HepG2 (cell line): Measurements from ENCODE around the gene RBM14. TPM values are rescaled to one million over a fixed set of nuclear protein-coding genes. Genes with fewer than 3 reads are reported as not detected.

ENCODE experiments used
- ELF1 ChIP-seq: sonication (generic); formaldehyde crosslinking; IDR thresholded peaks from 2 replicates; pipeline ENCODE4 v1.4.0; 2020; ENCODE audit warnings: missing genetic modification reagents
- GZF1 ChIP-seq: sonication (generic); formaldehyde crosslinking; IDR thresholded peaks from 2 replicates; pipeline ENCODE4 v1.5.1; 2020; ENCODE audit warnings: mild to moderate bottlenecking, missing genetic modification reagents
- HCFC1 ChIP-seq: fragments of 150-350 bp; IDR thresholded peaks from 2 replicates; pipeline ENCODE4 v1.6.1; 2014; ENCODE audit warnings: low read depth, low read length
- HMG20B ChIP-seq: conservative IDR thresholded peaks from 2 replicates; pipeline ENCODE4 v1.6.1; 2016; ENCODE audit warnings: missing genetic modification reagents, missing compliant biosample characterization
- HMGA1 ChIP-seq: sonication (generic); formaldehyde crosslinking; conservative IDR thresholded peaks from 2 replicates; pipeline ENCODE4 v1.4.0; 2020; ENCODE audit warnings: missing genetic modification reagents
- NBN ChIP-seq: fragments of 450-650 bp; conservative IDR thresholded peaks from 2 replicates; pipeline ENCODE4 v1.6.1; 2017
- REXO4 ChIP-seq: sonication (generic); formaldehyde crosslinking; IDR thresholded peaks from 2 replicates; pipeline ENCODE4 v1.8.0; 2022; ENCODE audit warnings: missing genetic modification reagents, mild to moderate bottlenecking, borderline replicate concordance
- SMARCE1 ChIP-seq: fragments of 450-650 bp; IDR thresholded peaks from 2 replicates; pipeline ENCODE4 v1.6.1; 2017; ENCODE audit warnings: borderline replicate concordance
- SNAI1 ChIP-seq: sonication (generic); formaldehyde crosslinking; IDR thresholded peaks from 2 replicates; pipeline ENCODE4 v1.5.0; 2020; ENCODE audit warnings: mild to moderate bottlenecking, missing genetic modification reagents, borderline replicate concordance
- ZNF138 ChIP-seq: sonication (generic); formaldehyde crosslinking; IDR thresholded peaks from 2 replicates; pipeline ENCODE4 v1.5.0; 2020; ENCODE audit warnings: mild to moderate bottlenecking, low read depth, missing genetic modification reagents
- ZNF282 ChIP-seq: fragments of 450-650 bp; IDR thresholded peaks from 2 replicates; pipeline ENCODE4 v1.6.1; 2018; ENCODE audit not compliant: partially characterized antibody
- ZNF333 ChIP-seq: sonication (generic); formaldehyde crosslinking; IDR thresholded peaks from 2 replicates; pipeline ENCODE4 v1.4.0; 2020; ENCODE audit warnings: mild to moderate bottlenecking, missing genetic modification reagents, borderline replicate concordance
- ZNF572 ChIP-seq: sonication (generic); formaldehyde crosslinking; IDR thresholded peaks from 2 replicates; pipeline ENCODE4 v1.5.1; 2020; ENCODE audit warnings: mild to moderate bottlenecking, missing genetic modification reagents
- ZNF737 ChIP-seq: sonication (generic); formaldehyde crosslinking; IDR thresholded peaks from 2 replicates; pipeline ENCODE4 v1.5.0; 2020; ENCODE audit warnings: missing genetic modification reagents, mild to moderate bottlenecking, borderline replicate concordance
- ZNF781 ChIP-seq: sonication (generic); formaldehyde crosslinking; IDR thresholded peaks from 2 replicates; pipeline ENCODE4 v1.5.1; 2020; ENCODE audit warnings: borderline replicate concordance, mild to moderate bottlenecking, missing genetic modification reagents; ENCODE audit errors: not compliant biosample characterization
- polyA plus RNA-seq, 8 experiments: library from polyadenylated mRNA; depleted of rRNA in 3 of 8; stranded (reverse) in 7 of 8; unstranded in 1 of 8; fragments of >200 nt; fragmentation: Illumina TruSeq in 4 of 8; extraction: Trizol in 4 of 8; gene quantifications; 2 replicates each; pipeline versions ENCODE4 v1.2.1 to v1.2.3, GENCODE V29; 2011 to 2016; ENCODE audit warnings: low read depth in 4 of 8, missing spikeins in 1 of 8, mixed read lengths in 1 of 8; ENCODE audit not compliant: insufficient read depth in 1 of 8
- total RNA-seq, 5 experiments: library from RNA; depleted of rRNA; stranded (reverse); fragments of >200 nt; fragmentation: Illumina TruSeq; extraction: Trizol; gene quantifications; 2 replicates each; pipeline ENCODE4 v1.2.3, GENCODE V29; 2016; ENCODE audit warnings: low read depth in 1 of 5
- TF ChIP-seq, protein P1 (sequence below): sonication (generic); formaldehyde crosslinking; IDR thresholded peaks from 2 replicates; pipeline ENCODE4 v1.4.0; 2020; ENCODE audit warnings: missing genetic modification reagents, borderline replicate concordance
- TF ChIP-seq, protein P2 (sequence below): sonication (generic); formaldehyde crosslinking; IDR thresholded peaks from 2 replicates; pipeline ENCODE4 v1.5.1; 2020; ENCODE audit warnings: missing genetic modification reagents, mild to moderate bottlenecking, borderline replicate concordance
- TF ChIP-seq, protein P3 (sequence below): sonication (generic); formaldehyde crosslinking; IDR thresholded peaks from 2 replicates; pipeline ENCODE4 v1.5.0; 2020; ENCODE audit warnings: mild to moderate bottlenecking, missing genetic modification reagents, borderline replicate concordance

RBM14 gene
- total and polyA plus RNA-seq, 2 of the 13 experiments (the other 11 are each of a cell fraction or from before 2014, with no cell fraction given) = 12.7 to 44.1 TPM

DNA sequence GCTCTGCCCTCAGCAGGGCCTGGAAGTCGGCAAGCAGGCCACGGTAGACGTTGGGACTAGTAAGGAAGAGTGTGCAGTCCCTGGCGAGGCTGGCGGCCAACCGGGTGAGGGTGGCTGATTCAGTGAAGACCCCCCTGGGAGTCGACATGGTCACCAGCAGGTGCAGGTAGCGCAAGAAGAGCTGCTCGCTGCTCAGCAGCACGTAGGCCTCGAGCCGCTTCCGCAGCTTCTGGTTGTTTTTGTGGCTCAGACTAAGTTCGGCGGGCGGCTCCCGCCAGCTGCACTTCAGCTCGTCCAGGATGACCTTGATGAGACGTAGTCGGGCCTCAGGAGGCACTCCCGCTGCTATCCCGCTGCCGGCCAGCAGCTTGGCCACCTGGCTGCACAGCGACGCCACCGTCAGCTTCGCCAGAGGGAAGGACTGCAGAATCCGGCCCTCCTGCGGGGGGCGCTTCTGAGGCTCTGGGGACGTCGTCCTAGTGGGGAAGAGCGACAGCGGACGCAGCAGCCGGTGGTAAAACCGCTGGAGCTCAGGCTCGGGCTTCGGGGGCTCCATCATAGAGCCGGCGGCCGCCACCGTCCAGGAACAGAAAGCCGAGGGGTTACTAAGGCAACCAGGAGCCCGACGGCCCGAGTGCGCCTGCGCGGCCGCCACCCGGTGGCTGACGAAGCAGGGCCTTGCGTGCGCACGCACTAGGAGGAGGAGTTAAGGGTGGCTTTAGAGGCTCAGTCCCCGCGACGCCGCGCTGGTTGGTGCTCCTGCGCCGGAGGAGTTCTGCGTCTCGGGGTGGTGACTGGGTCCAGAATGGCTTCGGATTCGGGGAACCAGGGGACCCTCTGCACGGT is 23.8 kb upstream of the RBM14 start, which contains the start of the genes CCDC87 and CCS (continued):
- TF ChIP-seq, protein P1, sequence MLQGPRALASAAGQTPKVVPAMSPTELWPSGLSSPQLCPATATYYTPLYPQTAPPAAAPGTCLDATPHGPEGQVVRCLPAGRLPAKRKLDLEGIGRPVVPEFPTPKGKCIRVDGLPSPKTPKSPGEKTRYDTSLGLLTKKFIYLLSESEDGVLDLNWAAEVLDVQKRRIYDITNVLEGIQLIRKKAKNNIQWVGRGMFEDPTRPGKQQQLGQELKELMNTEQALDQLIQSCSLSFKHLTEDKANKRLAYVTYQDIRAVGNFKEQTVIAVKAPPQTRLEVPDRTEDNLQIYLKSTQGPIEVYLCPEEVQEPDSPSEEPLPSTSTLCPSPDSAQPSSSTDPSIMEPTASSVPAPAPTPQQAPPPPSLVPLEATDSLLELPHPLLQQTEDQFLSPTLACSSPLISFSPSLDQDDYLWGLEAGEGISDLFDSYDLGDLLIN (CRISPR knock-in tag) = 0 out of 2 replicates have a peak, but pooled peaks have one; percentile 0
- TF ChIP-seq SNAI1 = peak; percentile 5; the same call in 1 of the 2 replicates
- TF ChIP-seq REXO4 (CRISPR knock-in tag) = no peak
- no peak for TF ChIP-seq ZNF737 (CRISPR knock-in tag)
- peak; percentile 17 for TF ChIP-seq ZNF781 (CRISPR knock-in tag)
- TF ChIP-seq GZF1 (CRISPR knock-in tag) = peak; percentile 76; the same call in 1 of the 2 replicates
- TF ChIP-seq NBN = no peak
- TF ChIP-seq ZNF282 = no peak
- peak; percentile 91; the same call in 1 of the 2 replicates for TF ChIP-seq ZNF138
- no peak for TF ChIP-seq ZNF333 (CRISPR knock-in tag)
- TF ChIP-seq HMG20B (CRISPR knock-in tag) = 0 out of 2 replicates have a peak, but pooled peaks have one; percentile 38
- peak; percentile 61 for TF ChIP-seq ELF1 (CRISPR knock-in tag)
- TF ChIP-seq SMARCE1 = no peak
- TF ChIP-seq, protein P2, sequence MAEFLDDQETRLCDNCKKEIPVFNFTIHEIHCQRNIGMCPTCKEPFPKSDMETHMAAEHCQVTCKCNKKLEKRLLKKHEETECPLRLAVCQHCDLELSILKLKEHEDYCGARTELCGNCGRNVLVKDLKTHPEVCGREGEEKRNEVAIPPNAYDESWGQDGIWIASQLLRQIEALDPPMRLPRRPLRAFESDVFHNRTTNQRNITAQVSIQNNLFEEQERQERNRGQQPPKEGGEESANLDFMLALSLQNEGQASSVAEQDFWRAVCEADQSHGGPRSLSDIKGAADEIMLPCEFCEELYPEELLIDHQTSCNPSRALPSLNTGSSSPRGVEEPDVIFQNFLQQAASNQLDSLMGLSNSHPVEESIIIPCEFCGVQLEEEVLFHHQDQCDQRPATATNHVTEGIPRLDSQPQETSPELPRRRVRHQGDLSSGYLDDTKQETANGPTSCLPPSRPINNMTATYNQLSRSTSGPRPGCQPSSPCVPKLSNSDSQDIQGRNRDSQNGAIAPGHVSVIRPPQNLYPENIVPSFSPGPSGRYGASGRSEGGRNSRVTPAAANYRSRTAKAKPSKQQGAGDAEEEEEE (CRISPR knock-in tag) = no peak
- TF ChIP-seq HCFC1 = no peak
- TF ChIP-seq ZNF572 (CRISPR knock-in tag) = no peak
- TF ChIP-seq HMGA1 (CRISPR knock-in tag) = no peak
- TF ChIP-seq, protein P3, sequence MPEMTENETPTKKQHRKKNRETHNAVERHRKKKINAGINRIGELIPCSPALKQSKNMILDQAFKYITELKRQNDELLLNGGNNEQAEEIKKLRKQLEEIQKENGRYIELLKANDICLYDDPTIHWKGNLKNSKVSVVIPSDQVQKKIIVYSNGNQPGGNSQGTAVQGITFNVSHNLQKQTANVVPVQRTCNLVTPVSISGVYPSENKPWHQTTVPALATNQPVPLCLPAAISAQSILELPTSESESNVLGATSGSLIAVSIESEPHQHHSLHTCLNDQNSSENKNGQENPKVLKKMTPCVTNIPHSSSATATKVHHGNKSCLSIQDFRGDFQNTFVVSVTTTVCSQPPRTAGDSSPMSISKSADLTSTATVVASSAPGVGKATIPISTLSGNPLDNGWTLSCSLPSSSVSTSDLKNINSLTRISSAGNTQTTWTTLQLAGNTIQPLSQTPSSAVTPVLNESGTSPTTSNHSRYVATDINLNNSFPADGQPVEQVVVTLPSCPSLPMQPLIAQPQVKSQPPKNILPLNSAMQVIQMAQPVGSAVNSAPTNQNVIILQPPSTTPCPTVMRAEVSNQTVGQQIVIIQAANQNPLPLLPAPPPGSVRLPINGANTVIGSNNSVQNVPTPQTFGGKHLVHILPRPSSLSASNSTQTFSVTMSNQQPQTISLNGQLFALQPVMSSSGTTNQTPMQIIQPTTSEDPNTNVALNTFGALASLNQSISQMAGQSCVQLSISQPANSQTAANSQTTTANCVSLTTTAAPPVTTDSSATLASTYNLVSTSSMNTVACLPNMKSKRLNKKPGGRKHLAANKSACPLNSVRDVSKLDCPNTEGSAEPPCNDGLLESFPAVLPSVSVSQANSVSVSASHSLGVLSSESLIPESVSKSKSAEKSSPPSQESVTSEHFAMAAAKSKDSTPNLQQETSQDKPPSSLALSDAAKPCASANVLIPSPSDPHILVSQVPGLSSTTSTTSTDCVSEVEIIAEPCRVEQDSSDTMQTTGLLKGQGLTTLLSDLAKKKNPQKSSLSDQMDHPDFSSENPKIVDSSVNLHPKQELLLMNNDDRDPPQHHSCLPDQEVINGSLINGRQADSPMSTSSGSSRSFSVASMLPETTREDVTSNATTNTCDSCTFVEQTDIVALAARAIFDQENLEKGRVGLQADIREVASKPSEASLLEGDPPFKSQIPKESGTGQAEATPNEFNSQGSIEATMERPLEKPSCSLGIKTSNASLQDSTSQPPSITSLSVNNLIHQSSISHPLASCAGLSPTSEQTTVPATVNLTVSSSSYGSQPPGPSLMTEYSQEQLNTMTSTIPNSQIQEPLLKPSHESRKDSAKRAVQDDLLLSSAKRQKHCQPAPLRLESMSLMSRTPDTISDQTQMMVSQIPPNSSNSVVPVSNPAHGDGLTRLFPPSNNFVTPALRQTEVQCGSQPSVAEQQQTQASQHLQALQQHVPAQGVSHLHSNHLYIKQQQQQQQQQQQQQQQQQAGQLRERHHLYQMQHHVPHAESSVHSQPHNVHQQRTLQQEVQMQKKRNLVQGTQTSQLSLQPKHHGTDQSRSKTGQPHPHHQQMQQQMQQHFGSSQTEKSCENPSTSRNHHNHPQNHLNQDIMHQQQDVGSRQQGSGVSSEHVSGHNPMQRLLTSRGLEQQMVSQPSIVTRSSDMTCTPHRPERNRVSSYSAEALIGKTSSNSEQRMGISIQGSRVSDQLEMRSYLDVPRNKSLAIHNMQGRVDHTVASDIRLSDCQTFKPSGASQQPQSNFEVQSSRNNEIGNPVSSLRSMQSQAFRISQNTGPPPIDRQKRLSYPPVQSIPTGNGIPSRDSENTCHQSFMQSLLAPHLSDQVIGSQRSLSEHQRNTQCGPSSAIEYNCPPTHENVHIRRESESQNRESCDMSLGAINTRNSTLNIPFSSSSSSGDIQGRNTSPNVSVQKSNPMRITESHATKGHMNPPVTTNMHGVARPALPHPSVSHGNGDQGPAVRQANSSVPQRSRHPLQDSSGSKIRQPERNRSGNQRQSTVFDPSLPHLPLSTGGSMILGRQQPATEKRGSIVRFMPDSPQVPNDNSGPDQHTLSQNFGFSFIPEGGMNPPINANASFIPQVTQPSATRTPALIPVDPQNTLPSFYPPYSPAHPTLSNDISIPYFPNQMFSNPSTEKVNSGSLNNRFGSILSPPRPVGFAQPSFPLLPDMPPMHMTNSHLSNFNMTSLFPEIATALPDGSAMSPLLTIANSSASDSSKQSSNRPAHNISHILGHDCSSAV (CRISPR knock-in tag) = 0 out of 2 replicates have a peak, but pooled peaks have one; percentile 81
